Lung (tissue), 12 donors: ENCODE data around the gene BBOX1. TPM values are rescaled to one million over a fixed set of nuclear protein-coding genes. Genes with fewer than 3 reads are reported as not detected.

Experiments used
- ATAC-seq: fragments of 200-7000 bp; cut with Tn5 transposase; one replicate; pipeline ENCODE4 v1.9.1; 2020; ENCODE audit warnings: moderate number of reproducible peaks; ENCODE audit not compliant: insufficient read depth, low FRiP score
- DNase-seq, 3 donors: peaks; one replicate each; pipeline ENCODE4 v3.0.0-alpha.2; 2013 to 2017
- H3K27ac ChIP-seq, 2 donors: one replicate each; pipeline ENCODE4 v1.5.1; 2013; ENCODE audit warnings: mild to moderate bottlenecking in 2 of 2, moderate library complexity in 2 of 2, control low read depth in 1 of 2, inconsistent platforms in 1 of 2, low read depth in 1 of 2, low read length in 1 of 2
- H3K27me3 ChIP-seq, 3 donors: one replicate each; pipeline ENCODE4 v1.5.1; 2013; ENCODE audit warnings: low read length in 2 of 3; ENCODE audit not compliant: control insufficient read depth in 3 of 3, insufficient read depth in 3 of 3
- H3K36me3 ChIP-seq, 4 donors: one replicate each; pipeline ENCODE4 v1.5.1; 2013; ENCODE audit warnings: low read length in 4 of 4, mild to moderate bottlenecking in 1 of 4, moderate library complexity in 1 of 4; ENCODE audit not compliant: control insufficient read depth in 4 of 4, insufficient read depth in 4 of 4
- H3K4me1 ChIP-seq, 5 donors: one replicate each; pipeline ENCODE4 v1.5.1; 2013; ENCODE audit warnings: low read length in 5 of 5, mild to moderate bottlenecking in 2 of 5, moderate library complexity in 1 of 5; ENCODE audit not compliant: control insufficient read depth in 5 of 5, insufficient read depth in 5 of 5
- H3K4me3 ChIP-seq: one replicate; pipeline ENCODE4 v1.5.1; 2013; ENCODE audit warnings: mild to moderate bottlenecking, control low read depth, moderate library complexity
- H3K9ac ChIP-seq, 2 donors: one replicate each; pipeline ENCODE4 v1.5.1; 2013; ENCODE audit warnings: low read length in 2 of 2, control low read depth in 1 of 2; ENCODE audit not compliant: insufficient read depth in 1 of 2
- H3K9me3 ChIP-seq, 4 donors: one replicate each; pipeline ENCODE4 v1.5.1; 2013; ENCODE audit warnings: low read length in 3 of 4, mild to moderate bottlenecking in 1 of 4, moderate library complexity in 1 of 4; ENCODE audit not compliant: control insufficient read depth in 4 of 4, insufficient read depth in 3 of 4
- WGBS, 2 donors: extraction: QIAGEN DNeasy Blood & Tissue Kit; methylation state at CpG; one replicate each; pipeline ENCODE4 v1.1.7; 2013; 5-methylcytosine and 5-hydroxymethylcytosine counted together
- polyA plus RNA-seq, 2 donors: library from polyadenylated mRNA; stranded (reverse); fragments of 200-250 nt; gene quantifications; one replicate each; pipeline ENCODE4 v1.2.1, GENCODE V29; 2013
- total RNA-seq, 2 donors: library from RNA; depleted of rRNA in 1 of 2; stranded (reverse); fragments of >200 nt in 1 of 2; gene quantifications; one replicate each; pipeline ENCODE4 v1.2.1, GENCODE V29; 2014 to 2021
- TF ChIP-seq, protein P1 (sequence below): IDR thresholded peaks from 2 replicates; pipeline ENCODE4 v1.5.1; 2012; ENCODE audit warnings: mild to moderate bottlenecking; ENCODE audit errors: control extremely low read depth, extremely low read depth
- donor health status: control.
- donor health status: control.
- donor health status: Bipolar disorder and iron deficiency.
- donor health status: healthy.
- donor health status: DM: yes; HTN: yes; CAD: no.

BBOX1 gene
- total and polyA plus RNA-seq, 4 donors: 0.08 to 1.9 (median 0.69) TPM

DNA sequence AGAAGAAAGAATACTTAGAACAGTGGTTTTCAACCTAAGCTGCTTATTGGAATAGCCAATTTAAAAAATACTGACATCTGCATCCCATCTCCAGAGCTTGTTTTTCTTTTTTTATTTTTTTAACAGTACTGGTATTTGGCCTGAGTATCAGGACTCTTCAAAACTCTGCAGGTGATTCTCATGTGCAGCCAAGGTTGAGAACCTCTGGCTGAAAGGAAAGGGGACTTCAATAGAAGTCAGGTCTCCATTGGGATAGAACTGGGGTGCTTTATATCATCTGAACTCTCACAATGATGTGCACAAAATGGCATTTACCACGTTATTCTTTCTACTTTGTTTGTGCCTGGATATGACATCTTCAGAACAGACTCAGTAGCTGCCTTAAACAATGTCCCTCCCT, 55.3 kb downstream of the BBOX1 start:
- TF ChIP-seq, protein P1, sequence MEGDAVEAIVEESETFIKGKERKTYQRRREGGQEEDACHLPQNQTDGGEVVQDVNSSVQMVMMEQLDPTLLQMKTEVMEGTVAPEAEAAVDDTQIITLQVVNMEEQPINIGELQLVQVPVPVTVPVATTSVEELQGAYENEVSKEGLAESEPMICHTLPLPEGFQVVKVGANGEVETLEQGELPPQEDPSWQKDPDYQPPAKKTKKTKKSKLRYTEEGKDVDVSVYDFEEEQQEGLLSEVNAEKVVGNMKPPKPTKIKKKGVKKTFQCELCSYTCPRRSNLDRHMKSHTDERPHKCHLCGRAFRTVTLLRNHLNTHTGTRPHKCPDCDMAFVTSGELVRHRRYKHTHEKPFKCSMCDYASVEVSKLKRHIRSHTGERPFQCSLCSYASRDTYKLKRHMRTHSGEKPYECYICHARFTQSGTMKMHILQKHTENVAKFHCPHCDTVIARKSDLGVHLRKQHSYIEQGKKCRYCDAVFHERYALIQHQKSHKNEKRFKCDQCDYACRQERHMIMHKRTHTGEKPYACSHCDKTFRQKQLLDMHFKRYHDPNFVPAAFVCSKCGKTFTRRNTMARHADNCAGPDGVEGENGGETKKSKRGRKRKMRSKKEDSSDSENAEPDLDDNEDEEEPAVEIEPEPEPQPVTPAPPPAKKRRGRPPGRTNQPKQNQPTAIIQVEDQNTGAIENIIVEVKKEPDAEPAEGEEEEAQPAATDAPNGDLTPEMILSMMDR: no peak
- H3K9ac ChIP-seq: no peak overlapping the region
- ATAC-seq: no peak
- H3K4me3 ChIP-seq: no peak overlapping the region
- peaks cover 0 to 20% (median 0%) of the 10 kb centered on the region in 5 donors for H3K4me1 ChIP-seq
- H3K36me3 ChIP-seq: no peaks in the 10 kb centered on the region
- peak in 1 of 3 donors; percentile 46 for DNase-seq
- no peak overlapping the region for H3K27ac ChIP-seq
- no peaks in the 10 kb centered on the region for H3K27me3 ChIP-seq
- 31 to 49% methylated on average over 1 of the region's 1 CpG for WGBS, 2 donors
- H3K9me3 ChIP-seq: no peaks in the 10 kb centered on the region

DNA sequence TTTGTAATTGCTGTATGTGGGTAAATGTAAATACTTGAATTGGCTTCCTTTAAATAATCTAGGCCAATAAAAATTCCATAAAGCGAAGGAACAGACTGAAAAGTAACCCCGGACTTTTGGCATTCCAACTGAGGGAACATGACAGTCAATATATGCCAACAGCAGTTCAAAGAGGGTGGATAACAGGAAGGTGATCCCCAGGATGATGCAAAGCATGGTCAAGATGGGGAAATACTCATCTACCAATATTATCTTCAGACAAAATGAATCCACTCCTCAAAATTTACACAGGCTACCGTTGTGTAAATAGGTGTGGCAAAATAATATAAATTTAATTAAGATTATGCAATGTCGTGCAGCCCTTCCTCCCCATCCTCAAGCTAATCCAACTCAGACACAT, 56.9 kb downstream of the BBOX1 start:
- no peaks in the 10 kb centered on the region for H3K27me3 ChIP-seq
- H3K4me1 ChIP-seq: peaks cover 0 to 20% (median 0%) of the 10 kb centered on the region in 5 donors
- H3K9me3 ChIP-seq: no peaks in the 10 kb centered on the region
- DNase-seq (no peak), ATAC-seq (no peak)
- no peak overlapping the region for H3K4me3 ChIP-seq
- no peaks in the 10 kb centered on the region for H3K36me3 ChIP-seq
- WGBS, 2 donors: 85 to 86% methylated on average over 4 of the region's 4 CpGs
- H3K9ac ChIP-seq: no peak overlapping the region
- TF ChIP-seq, protein P1: no peak
- no peak overlapping the region for H3K27ac ChIP-seq

DNA sequence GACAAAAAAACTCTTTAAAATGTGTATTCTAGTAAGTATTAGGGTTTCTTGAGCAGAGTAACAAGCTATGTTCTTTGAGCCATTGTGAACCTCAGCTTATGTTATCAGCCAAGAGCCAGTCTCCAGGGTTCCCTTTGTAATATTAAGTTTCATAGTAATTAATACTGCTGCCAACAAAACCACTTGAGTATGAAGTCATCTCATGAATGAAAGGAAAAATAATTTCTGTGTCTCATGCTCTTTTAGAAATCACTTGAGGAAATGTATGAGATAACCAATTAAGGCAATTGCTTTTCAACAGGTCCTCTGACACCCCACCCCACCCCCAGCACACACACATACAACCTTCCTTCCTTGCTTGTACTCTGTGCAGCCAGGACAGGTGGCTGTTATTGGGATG, 59.9 kb downstream of the BBOX1 start:
- no peak for ATAC-seq
- TF ChIP-seq, protein P1: no peak
- DNase-seq: no peak

DNA sequence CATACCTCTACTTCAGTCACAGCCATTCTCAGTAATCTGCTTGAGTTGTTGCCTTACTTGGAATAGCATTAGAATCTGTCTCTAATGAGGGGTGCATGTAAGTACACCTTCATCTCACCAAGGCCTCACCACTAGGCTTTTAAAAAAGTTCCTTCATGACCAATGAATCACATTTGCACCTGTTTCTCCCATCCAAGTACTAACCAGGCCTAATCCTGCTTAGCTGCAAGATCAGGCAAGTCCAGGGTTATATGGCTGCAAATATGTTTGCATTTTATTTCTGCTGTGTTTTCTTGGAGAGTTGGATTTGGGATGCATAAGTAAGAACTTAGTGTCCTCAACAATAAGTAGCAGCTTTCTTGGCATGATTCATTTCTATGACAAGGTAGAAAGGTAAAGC, 66.9 kb downstream of the BBOX1 start:
- H3K27ac ChIP-seq: no peak overlapping the region
- peaks cover 0 to 2% (median 0%) of the 10 kb centered on the region in 4 donors for H3K9me3 ChIP-seq
- no peak overlapping the region for H3K9ac ChIP-seq
- no peak overlapping the region for H3K4me3 ChIP-seq
- DNase-seq (no peak), ATAC-seq (no peak)
- H3K4me1 ChIP-seq: no peaks in the 10 kb centered on the region
- H3K27me3 ChIP-seq: no peaks in the 10 kb centered on the region
- TF ChIP-seq, protein P1: no peak
- H3K36me3 ChIP-seq: no peaks in the 10 kb centered on the region

More for the DNA sequence above, 59.9 kb downstream of the BBOX1 start:
- Histone ChIP-seq H3K9me3 (peaks cover 0 to 2% (median 0%) of the 10 kb centered on the region in 4 donors), H3K27me3 (no peaks in the 10 kb centered on the region), H3K27ac (no peak overlapping the region), H3K36me3 (no peaks in the 10 kb centered on the region), H3K4me1 (peaks cover 0 to 4% (median 0%) of the 10 kb centered on the region in 5 donors), H3K9ac (no peak overlapping the region), H3K4me3 (no peak overlapping the region)
